GM23248 (cell line): ENCODE measurements around the gene CPSF4L. TPM values are rescaled to one million over a fixed set of nuclear protein-coding genes. Genes with fewer than 3 reads are reported as not detected.
A peak's percentile ranks its signal among the peaks of the same experiment; 100 is the strongest.

Experiments used
- DNase-seq: peaks from one replicate; pipeline ENCODE4 v3.0.0-alpha.2; 2015
- H2AFZ ChIP-seq: fragments of 200-600 bp; sonication (generic); 2 replicates; pipeline ENCODE4 v1.6.1; 2016; ENCODE audit warnings: antibody characterized with exemption
- H3F3A ChIP-seq: fragments of 200-600 bp; sonication (generic); 2 replicates; pipeline ENCODE4 v1.6.1; 2016; ENCODE audit warnings: mild to moderate bottlenecking, antibody characterized with exemption, mixed run types; ENCODE audit not compliant: insufficient read depth
- H3K27ac ChIP-seq: fragments of 200-600 bp; sonication (generic); 2 replicates; pipeline ENCODE4 v1.5.1; 2016; ENCODE audit warnings: mild to moderate bottlenecking
- H3K27me3 ChIP-seq: fragments of 200-600 bp; sonication (generic); replicated peaks from 2 replicates; pipeline ENCODE4 v1.6.1; 2016; ENCODE audit warnings: mild to moderate bottlenecking; ENCODE audit not compliant: insufficient read depth
- H3K36me3 ChIP-seq: fragments of 200-600 bp; sonication (generic); 2 replicates; pipeline ENCODE4 v1.6.1; 2016; ENCODE audit warnings: low read depth, mild to moderate bottlenecking
- H3K4me1 ChIP-seq: fragments of 200-600 bp; sonication (generic); 2 replicates; pipeline ENCODE4 v1.6.1; 2016; ENCODE audit warnings: mild to moderate bottlenecking; ENCODE audit not compliant: insufficient read depth
- H3K4me2 ChIP-seq: fragments of 200-600 bp; sonication (generic); one replicate; pipeline ENCODE4 v1.6.1; 2016; ENCODE audit warnings: mild to moderate bottlenecking; ENCODE audit not compliant: unreplicated experiment
- H3K4me3 ChIP-seq: fragments of 200-600 bp; sonication (generic); 2 replicates; pipeline ENCODE4 v1.5.1; 2016; ENCODE audit warnings: mild to moderate bottlenecking
- H3K79me2 ChIP-seq: fragments of 200-600 bp; sonication (generic); 2 replicates; pipeline ENCODE4 v1.6.1; 2016; ENCODE audit warnings: mild to moderate bottlenecking; ENCODE audit not compliant: insufficient read depth
- H3K9ac ChIP-seq: fragments of 200-600 bp; sonication (generic); 2 replicates; pipeline ENCODE4 v1.6.1; 2016; ENCODE audit warnings: mild to moderate bottlenecking
- H3K9me2 ChIP-seq: fragments of 200-600 bp; sonication (generic); 2 replicates; pipeline ENCODE4 v1.6.1; 2016; ENCODE audit warnings: mixed run types, mild to moderate bottlenecking, moderate library complexity; ENCODE audit not compliant: insufficient read depth
- H3K9me3 ChIP-seq: fragments of 200-600 bp; sonication (generic); one replicate; pipeline ENCODE4 v1.6.1; 2017; ENCODE audit warnings: low read depth
- H4K20me1 ChIP-seq: fragments of 200-600 bp; sonication (generic); 2 replicates; pipeline ENCODE4 v1.6.0; 2016; ENCODE audit not compliant: insufficient read depth
- EZH2 ChIP-seq: fragments of 200-600 bp; sonication (generic); IDR thresholded peaks from 2 replicates; pipeline ENCODE4 v1.6.1; 2018; ENCODE audit warnings: antibody characterized with exemption, mild to moderate bottlenecking; ENCODE audit not compliant: insufficient read depth, poor library complexity, severe bottlenecking
- EZH2phosphoT487 ChIP-seq: fragments of 200-600 bp; sonication (generic); IDR thresholded peaks from 2 replicates; pipeline ENCODE4 v1.6.1; 2018; ENCODE audit warnings: antibody characterized with exemption, moderate library complexity, mild to moderate bottlenecking, low read depth; ENCODE audit not compliant: insufficient read depth
- WGBS, 2 experiments: methylation state at CpG; one replicate each; pipeline ENCODE4 v1.1.6; 2015 to 2017; ENCODE audit warnings: low lambda C conversion rate in 2 of 2, low coverage in 1 of 2; ENCODE audit errors: missing lambda C conversion rate in 2 of 2; 5-methylcytosine and 5-hydroxymethylcytosine counted together
- in situ Hi-C: fragments of 300-500 bp; cut with MboI; formaldehyde crosslinking; loops from 2 replicates; pipeline ENCODE4 v1.15.0; 2020
- polyA plus RNA-seq: library from polyadenylated mRNA; unstranded; fragments of >200 nt; fragmentation: Nextera tagmentation; extraction: Ambion mirVana; gene quantifications from 2 replicates; pipeline ENCODE4 v1.2.1, GENCODE V29; 2016
- total RNA-seq: library from RNA; depleted of rRNA; stranded (reverse); fragments of >200 nt; shearing (Covaris generic); gene quantifications from 2 replicates; pipeline ENCODE4 v1.2.3, GENCODE V29; 2014

CPSF4L gene
- total and polyA plus RNA-seq, 2 experiments from 2014 or later = not detected

- Histone ChIP-seq H3K9ac (peak overlapping the region; percentile 51), H3K4me2 (peak overlapping the region; percentile 90), H4K20me1 (no peaks in the 10 kb centered on the region), H3K36me3 (no peaks in the 10 kb centered on the region), H3K27ac (peak overlapping the region; percentile 49), H3K4me3 (peak overlapping the region; percentile 92), H3K9me2 (no peaks in the 10 kb centered on the region), H3F3A (peaks cover 36% of the 10 kb centered on the region), H3K4me1 (peaks cover 61% of the 10 kb centered on the region), H3K79me2 (peaks cover 55% of the 10 kb centered on the region), H2AFZ (no peak overlapping the region), H3K9me3 (no peaks in the 10 kb centered on the region), H3K27me3 (no peaks in the 10 kb centered on the region)
- DNase-seq = peak; percentile 80
- 32 to 38% methylated on average over 23 of the region's 23 CpGs for WGBS, 2 experiments
- in situ Hi-C loops = no loop called here
- no peak for TF ChIP-seq EZH2phosphoT487
- TF ChIP-seq EZH2 = no peak
Measured at GRCh38 chr17:73308017-73308823, 46.5 kb upstream of the CPSF4L start.

DNA sequence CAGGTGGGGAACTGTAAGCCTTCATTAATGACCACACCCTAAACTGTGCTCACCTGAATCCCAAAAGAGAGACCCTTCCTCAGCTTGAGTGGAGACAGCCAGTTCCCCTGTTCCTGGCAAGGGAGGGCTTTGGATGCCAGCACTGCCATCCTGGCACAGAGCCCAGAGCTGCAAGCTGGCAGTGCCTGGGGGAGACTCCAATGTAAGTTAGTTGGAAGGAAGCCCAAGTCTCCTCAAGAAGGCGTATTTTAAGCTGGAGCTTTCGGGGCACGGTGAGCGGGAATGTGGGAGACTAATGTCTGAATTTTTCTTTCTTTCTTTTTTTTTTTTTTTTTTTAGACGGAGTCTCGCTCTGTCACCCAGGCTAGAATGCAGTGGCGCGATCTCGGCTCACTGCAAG lies 45.5 kb upstream of the CPSF4L start:
- no peaks in the 10 kb centered on the region for H3K9me3 ChIP-seq
- peaks cover 67% of the 10 kb centered on the region for H3K4me1 ChIP-seq
- no peaks in the 10 kb centered on the region for H3K36me3 ChIP-seq
- no peak overlapping the region for H3K4me3 ChIP-seq
- no peaks in the 10 kb centered on the region for H3K9me2 ChIP-seq
- DNase-seq = no peak
- peaks cover 40% of the 10 kb centered on the region for H3F3A ChIP-seq
- 83% methylated on average over 4 to 9 of the region's 9 CpGs for WGBS, 2 experiments
- no peak overlapping the region for H3K27ac ChIP-seq
- TF ChIP-seq EZH2phosphoT487 = no peak
- no peak for TF ChIP-seq EZH2
- H3K27me3 ChIP-seq = no peaks in the 10 kb centered on the region
- H4K20me1 ChIP-seq = no peaks in the 10 kb centered on the region
- no peak overlapping the region for H2AFZ ChIP-seq
- H3K4me2 ChIP-seq = no peak overlapping the region
- H3K79me2 ChIP-seq = peaks cover 66% of the 10 kb centered on the region
- in situ Hi-C loops = no loop called here
- H3K9ac ChIP-seq = no peak overlapping the region

DNA sequence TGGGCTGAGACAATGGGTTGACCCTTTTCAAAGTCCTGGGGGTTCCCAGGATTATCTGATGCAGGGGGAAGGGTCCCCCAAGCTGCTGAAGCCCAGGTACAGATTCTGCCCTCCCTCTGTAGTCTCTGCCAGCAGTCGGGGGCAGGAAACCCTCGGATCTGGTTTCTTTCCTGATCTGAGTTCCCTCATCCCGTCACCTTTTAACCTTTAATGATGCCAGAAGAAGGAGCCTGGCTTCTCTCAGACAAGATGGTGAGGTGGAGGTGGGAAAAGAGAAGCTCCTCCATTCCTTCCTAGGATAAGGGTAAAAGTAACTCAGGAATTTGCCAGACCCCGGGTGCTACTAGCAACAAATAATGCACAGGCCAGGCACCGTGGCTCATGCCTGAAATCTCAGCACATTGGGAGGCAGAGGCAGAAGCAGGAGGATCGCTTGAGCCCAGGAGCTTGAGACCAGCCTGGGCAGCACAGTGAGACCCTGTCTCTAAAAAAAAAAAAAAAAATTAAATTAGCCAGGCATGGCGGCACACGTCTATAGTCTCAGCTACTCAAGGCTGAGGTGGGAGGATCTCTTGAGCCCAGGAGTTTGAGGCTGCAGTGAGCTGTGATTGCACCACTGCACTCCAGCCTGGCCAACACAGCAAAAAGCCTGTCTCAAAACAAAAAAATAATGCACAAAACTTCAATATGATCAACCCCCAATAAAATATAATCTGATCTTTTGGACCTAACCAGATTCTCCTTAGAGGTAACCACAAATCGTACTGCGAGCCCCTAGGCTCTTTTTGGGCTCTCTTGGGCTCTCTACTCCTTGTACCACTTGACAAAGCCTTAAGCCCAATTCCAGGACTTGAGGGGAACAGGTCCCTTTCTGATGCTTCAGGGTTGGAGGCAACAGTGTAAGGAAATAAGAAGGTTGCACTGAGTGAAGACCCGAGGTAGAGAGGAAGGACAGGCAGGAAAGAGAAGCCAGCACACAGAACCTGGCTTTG lies 44.5 kb upstream of the CPSF4L start:
- Histone ChIP-seq H3K36me3 (no peaks in the 10 kb centered on the region), H3K4me2 (peak overlapping the region; percentile 95), H3K27ac (peak overlapping the region; percentile 96), H3K9ac (peak overlapping the region; percentile 88), H4K20me1 (no peaks in the 10 kb centered on the region), H3K9me2 (no peaks in the 10 kb centered on the region), H3F3A (peaks cover 43% of the 10 kb centered on the region), H3K4me3 (peak overlapping the region; percentile 74), H3K4me1 (peaks cover 77% of the 10 kb centered on the region), H3K9me3 (no peaks in the 10 kb centered on the region), H2AFZ (no peak overlapping the region; the same call in 1 of the 2 replicates), H3K79me2 (peaks cover 76% of the 10 kb centered on the region), H3K27me3 (no peaks in the 10 kb centered on the region)
- TF ChIP-seq EZH2 = no peak
- TF ChIP-seq EZH2phosphoT487 = no peak
- 34 to 37% methylated on average over 11 of the region's 11 CpGs for WGBS, 2 experiments
- peak; percentile 41 for DNase-seq
- in situ Hi-C loops = no loop called here
